Osteocyte (in vitro differentiated cells): ENCODE results near the gene PUM2. TPM values are rescaled to one million over a fixed set of nuclear protein-coding genes. Genes with fewer than 3 reads are reported as not detected.
A peak's percentile ranks its signal among the peaks of the same experiment; 100 is the strongest.

Experiments
- DNase-seq: peaks from one replicate; pipeline ENCODE4 v3.0.0; 2021; ENCODE audit warnings: mixed read lengths; ENCODE audit not compliant: unreplicated experiment; ENCODE audit errors: extremely low spot score
- H3K27ac Mint-ChIP-seq: one replicate; pipeline ENCODE4 v1.8.0; 2021; ENCODE audit warnings: mild to moderate bottlenecking, mixed read lengths; ENCODE audit not compliant: unreplicated experiment
- H3K27me3 Mint-ChIP-seq: one replicate; pipeline ENCODE4 v1.8.0; 2021; ENCODE audit warnings: mixed read lengths; ENCODE audit not compliant: unreplicated experiment
- H3K36me3 Mint-ChIP-seq: one replicate; pipeline ENCODE4 v1.8.0; 2021; ENCODE audit warnings: mixed read lengths; ENCODE audit not compliant: unreplicated experiment
- H3K4me1 Mint-ChIP-seq: one replicate; pipeline ENCODE4 v1.8.0; 2021; ENCODE audit warnings: mixed read lengths; ENCODE audit not compliant: unreplicated experiment
- H3K4me3 Mint-ChIP-seq: one replicate; pipeline ENCODE4 v1.8.0; 2021; ENCODE audit warnings: mild to moderate bottlenecking, moderate library complexity, mixed read lengths; ENCODE audit not compliant: unreplicated experiment
- H3K9me3 Mint-ChIP-seq: one replicate; pipeline ENCODE4 v1.8.0; 2021; ENCODE audit warnings: mixed read lengths; ENCODE audit not compliant: unreplicated experiment
- total RNA-seq: library from RNA; stranded (reverse); gene quantifications from 2 replicates; pipeline ENCODE4 v1.2.1, GENCODE V29; 2021
- TF ChIP-seq, protein P1 (sequence below): fragments of 200-600 bp; sonication (generic); IDR thresholded peaks from 2 replicates; pipeline ENCODE4 v1.5.0; 2021; ENCODE audit warnings: antibody characterized with exemption, mild to moderate bottlenecking, moderate library complexity

The PUM2 gene
- total RNA-seq, 1 donor from 2014 or later, result 82.2 TPM

- no peak overlapping the region for H3K27ac Mint-ChIP-seq
- H3K4me3 Mint-ChIP-seq, result no peak overlapping the region
- H3K4me1 Mint-ChIP-seq, result peaks cover 24% of the 10 kb centered on the region
- TF ChIP-seq, protein P1, sequence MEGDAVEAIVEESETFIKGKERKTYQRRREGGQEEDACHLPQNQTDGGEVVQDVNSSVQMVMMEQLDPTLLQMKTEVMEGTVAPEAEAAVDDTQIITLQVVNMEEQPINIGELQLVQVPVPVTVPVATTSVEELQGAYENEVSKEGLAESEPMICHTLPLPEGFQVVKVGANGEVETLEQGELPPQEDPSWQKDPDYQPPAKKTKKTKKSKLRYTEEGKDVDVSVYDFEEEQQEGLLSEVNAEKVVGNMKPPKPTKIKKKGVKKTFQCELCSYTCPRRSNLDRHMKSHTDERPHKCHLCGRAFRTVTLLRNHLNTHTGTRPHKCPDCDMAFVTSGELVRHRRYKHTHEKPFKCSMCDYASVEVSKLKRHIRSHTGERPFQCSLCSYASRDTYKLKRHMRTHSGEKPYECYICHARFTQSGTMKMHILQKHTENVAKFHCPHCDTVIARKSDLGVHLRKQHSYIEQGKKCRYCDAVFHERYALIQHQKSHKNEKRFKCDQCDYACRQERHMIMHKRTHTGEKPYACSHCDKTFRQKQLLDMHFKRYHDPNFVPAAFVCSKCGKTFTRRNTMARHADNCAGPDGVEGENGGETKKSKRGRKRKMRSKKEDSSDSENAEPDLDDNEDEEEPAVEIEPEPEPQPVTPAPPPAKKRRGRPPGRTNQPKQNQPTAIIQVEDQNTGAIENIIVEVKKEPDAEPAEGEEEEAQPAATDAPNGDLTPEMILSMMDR, result no peak
- H3K9me3 Mint-ChIP-seq, result no peaks in the 10 kb centered on the region
- H3K36me3 Mint-ChIP-seq, result no peaks in the 10 kb centered on the region
- no peaks in the 10 kb centered on the region for H3K27me3 Mint-ChIP-seq
- peak; percentile 57 for DNase-seq
These were observed 124.5 kb downstream of the PUM2 start for GRCh38 chr2:20226152-20226545.

DNA sequence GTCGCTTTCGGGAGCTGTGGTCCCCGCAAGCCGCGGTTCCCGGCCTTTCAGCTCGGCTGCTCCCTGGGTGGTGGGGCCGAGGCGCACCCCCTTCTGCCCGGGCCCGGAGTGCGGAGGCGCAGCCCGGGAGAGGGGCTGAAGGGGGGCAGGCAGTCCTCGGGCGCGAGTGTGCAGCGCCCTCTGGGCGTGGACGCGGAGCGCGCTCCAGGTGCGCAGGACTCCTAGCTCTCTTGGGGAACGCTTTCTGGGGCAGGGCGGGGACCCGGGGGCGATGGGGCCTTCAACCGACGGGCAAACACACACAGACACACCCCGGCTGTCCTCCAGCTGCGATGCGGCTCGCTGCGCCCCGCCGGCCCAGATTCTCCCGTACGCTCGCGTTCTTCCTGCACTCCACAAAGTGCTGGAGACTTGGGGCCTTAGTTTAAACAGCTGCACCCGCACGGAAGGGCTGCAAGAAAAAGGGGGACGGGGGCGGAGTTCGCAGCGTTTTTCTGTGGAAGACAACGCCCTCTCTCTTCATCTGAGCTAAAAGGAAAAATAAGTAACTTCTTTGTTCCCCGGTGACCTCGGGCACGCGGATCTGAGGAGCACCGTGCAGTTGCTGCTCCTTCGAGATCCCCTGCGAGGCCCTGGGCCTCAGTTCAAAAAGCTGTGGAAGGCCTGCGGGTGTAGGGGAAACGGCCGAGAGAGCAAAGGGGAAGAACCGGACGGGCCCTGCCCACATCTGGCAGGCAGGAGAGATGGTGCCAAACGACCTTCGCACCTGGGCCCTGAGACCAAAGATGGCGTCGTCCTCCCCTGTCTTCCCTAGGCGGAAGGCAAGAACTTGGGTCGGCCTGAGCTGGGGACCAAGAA, 125.1 kb downstream of the PUM2 start:
- H3K27ac Mint-ChIP-seq, result peak overlapping the region; percentile 34
- peaks cover 27% of the 10 kb centered on the region for H3K4me1 Mint-ChIP-seq
- no peaks in the 10 kb centered on the region for H3K36me3 Mint-ChIP-seq
- no peak for DNase-seq
- TF ChIP-seq, protein P1, result peak; percentile 63
- no peaks in the 10 kb centered on the region for H3K9me3 Mint-ChIP-seq
- H3K27me3 Mint-ChIP-seq, result no peaks in the 10 kb centered on the region
- peak overlapping the region; percentile 71 for H3K4me3 Mint-ChIP-seq

DNA sequence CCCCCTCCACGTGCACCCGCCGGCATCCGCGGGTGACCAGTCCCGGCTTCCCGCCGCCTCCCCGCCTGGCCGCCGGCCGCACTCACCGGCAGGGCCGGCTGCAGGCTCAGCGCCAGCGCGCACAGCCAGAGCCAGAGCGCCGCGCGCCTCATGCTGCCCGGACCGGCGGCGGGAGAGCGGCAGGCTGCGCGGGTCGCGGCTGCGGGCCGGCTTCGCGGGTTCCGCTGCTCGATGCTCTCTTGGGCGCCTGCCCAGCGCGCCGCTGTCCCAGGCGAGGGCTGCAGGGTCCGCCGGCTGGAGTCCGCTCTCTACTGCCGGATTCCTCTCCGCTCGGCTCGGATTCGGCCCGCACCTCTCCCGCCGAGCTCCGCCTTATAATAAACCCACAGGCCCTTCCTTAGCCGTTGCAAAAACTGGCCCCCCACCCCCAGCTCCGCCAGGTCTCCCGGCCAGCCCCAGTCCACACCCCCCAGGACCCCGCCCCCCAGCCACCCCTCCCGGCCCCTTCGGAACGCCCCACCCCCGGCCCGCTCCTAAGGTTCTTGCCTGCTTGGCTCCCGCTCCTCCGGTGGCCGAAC, 125.8 kb downstream of the PUM2 start, which contains the start of gene SDC1:
Gene SDC1, minus strand, starts transcription at position 415 of the 578 bp plus-strand sequence. Its CDS starts 263 bp downstream, at position 152.
- Mint-ChIP-seq H3K4me3 (peak within 1 kb of the TSS; percentile 71), H3K36me3 (no peaks in the 10 kb centered on the region), H3K27ac (peak within 1 kb of the TSS; percentile 34), H3K9me3 (no peaks in the 10 kb centered on the region), H3K4me1 (peaks cover 27% of the 10 kb centered on the region), H3K27me3 (no peaks in the 10 kb centered on the region)
- DNase-seq, result no peak
- TF ChIP-seq, protein P1, result no peak

- peak overlapping the region; percentile 64 for H3K4me3 Mint-ChIP-seq
- no peak overlapping the region for H3K27ac Mint-ChIP-seq
- H3K36me3 Mint-ChIP-seq, result no peaks in the 10 kb centered on the region
- TF ChIP-seq, protein P1, result no peak
- no peak for DNase-seq
- H3K27me3 Mint-ChIP-seq, result no peaks in the 10 kb centered on the region
- no peaks in the 10 kb centered on the region for H3K9me3 Mint-ChIP-seq
- peaks cover 27% of the 10 kb centered on the region for H3K4me1 Mint-ChIP-seq
These were observed 126.4 kb downstream of the PUM2 start for GRCh38 chr2:20224164-20224715.
